Rectal smooth muscle tissue (tissue), 1 donor: ENCODE measurements around the gene LRRFIP1.

Source experiments
- H3K27ac ChIP-seq: one replicate; pipeline ENCODE4 v1.7.0; 2013; ENCODE audit warnings: low read depth, low read length, inconsistent platforms
- H3K27me3 ChIP-seq: one replicate; pipeline ENCODE4 v1.7.0; 2013; ENCODE audit warnings: low read length; ENCODE audit not compliant: control insufficient read depth, insufficient read depth
- H3K36me3 ChIP-seq: one replicate; pipeline ENCODE4 v1.7.0; 2013; ENCODE audit warnings: low read length; ENCODE audit not compliant: control insufficient read depth, insufficient read depth
- H3K4me1 ChIP-seq: one replicate; pipeline ENCODE4 v1.7.0; 2013; ENCODE audit warnings: low read length; ENCODE audit not compliant: control insufficient read depth, insufficient read depth
- H3K4me3 ChIP-seq: one replicate; pipeline ENCODE4 v1.7.0; 2013; ENCODE audit warnings: low read length
- H3K9ac ChIP-seq: one replicate; pipeline ENCODE4 v1.7.0; 2013; ENCODE audit warnings: low read length

Gene LRRFIP1

GRCh38 chr2:237643066-237643465 lies 15.7 kb downstream of the LRRFIP1 start:
- H3K9ac ChIP-seq = no peak overlapping the region
- no peaks in the 10 kb centered on the region for H3K36me3 ChIP-seq
- H3K4me1 ChIP-seq = no peaks in the 10 kb centered on the region
- no peak overlapping the region for H3K4me3 ChIP-seq
- no peak overlapping the region for H3K27ac ChIP-seq
- no peaks in the 10 kb centered on the region for H3K27me3 ChIP-seq

DNA sequence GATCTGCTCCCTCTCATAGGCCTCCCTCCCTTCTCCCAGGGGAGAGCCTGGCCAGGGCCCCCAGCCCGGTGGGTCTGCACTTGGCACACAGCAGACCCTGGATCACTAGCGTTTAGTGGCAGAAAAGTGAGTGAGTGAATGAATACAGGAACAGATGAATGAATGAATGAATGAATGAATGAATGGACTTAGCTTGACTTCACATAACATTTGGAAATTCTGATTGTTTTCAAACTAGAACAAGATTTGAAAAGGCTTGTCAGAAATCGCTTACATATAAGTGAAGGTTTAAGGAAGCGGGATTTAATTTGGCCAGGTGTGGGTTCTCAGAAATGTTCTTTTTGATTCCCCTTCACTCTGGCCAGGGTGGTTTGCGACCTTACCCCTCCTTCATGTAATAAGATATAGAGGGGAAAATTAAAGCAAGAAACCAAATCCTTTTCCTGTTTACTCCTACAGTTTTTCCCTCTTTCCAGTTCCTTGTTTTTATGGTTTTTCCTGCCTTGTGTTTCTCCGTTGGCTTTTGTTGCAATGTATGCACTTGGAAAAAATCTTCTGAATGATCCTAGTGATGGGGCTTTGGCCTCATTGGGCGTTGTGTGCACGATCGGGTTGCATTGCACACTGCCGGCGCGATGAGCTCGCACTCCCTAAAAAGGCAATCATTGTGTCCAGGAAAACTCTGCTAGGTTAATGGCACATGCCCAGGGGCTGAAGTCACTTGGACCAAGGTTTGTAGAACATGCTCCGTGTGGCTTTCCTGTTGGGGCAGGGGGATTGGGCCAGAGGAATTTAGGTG lies 16.4 kb downstream of the LRRFIP1 start:
- no peaks in the 10 kb centered on the region for H3K36me3 ChIP-seq
- no peak overlapping the region for H3K4me3 ChIP-seq
- no peak overlapping the region for H3K9ac ChIP-seq
- H3K27me3 ChIP-seq = no peaks in the 10 kb centered on the region
- no peak overlapping the region for H3K27ac ChIP-seq
- H3K4me1 ChIP-seq = no peaks in the 10 kb centered on the region

DNA sequence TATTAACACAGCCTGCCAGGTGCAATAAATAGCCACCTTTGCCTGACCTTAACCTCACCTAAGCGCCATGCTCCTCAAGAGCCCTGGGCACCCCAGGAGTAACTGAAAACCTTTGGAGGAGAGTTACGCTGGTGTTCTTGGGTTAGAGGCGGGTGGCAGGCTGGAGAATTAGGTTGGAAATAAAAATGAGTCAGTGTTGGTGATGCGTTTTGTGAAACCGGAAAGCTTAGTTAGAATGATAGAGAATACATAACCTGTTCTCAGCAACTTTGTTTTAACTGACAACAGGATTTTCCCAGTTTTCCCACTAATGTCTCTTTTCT lies 17.0 kb downstream of the LRRFIP1 start:
- Histone ChIP-seq H3K4me1 (no peaks in the 10 kb centered on the region), H3K27me3 (no peaks in the 10 kb centered on the region), H3K4me3 (no peak overlapping the region), H3K27ac (no peak overlapping the region), H3K9ac (no peak overlapping the region), H3K36me3 (no peaks in the 10 kb centered on the region)

GRCh38 chr2:237645261-237645660 lies 17.9 kb downstream of the LRRFIP1 start:
- H3K4me3 ChIP-seq = no peak overlapping the region
- no peaks in the 10 kb centered on the region for H3K27me3 ChIP-seq
- H3K36me3 ChIP-seq = no peaks in the 10 kb centered on the region
- H3K9ac ChIP-seq = no peak overlapping the region
- H3K27ac ChIP-seq = no peak overlapping the region
- no peaks in the 10 kb centered on the region for H3K4me1 ChIP-seq

GRCh38 chr2:237647176-237648015 lies 20.0 kb downstream of the LRRFIP1 start:
- Histone ChIP-seq H3K27ac (no peak overlapping the region), H3K4me3 (no peak overlapping the region), H3K9ac (no peak overlapping the region), H3K4me1 (no peaks in the 10 kb centered on the region), H3K36me3 (no peaks in the 10 kb centered on the region), H3K27me3 (no peaks in the 10 kb centered on the region)

DNA sequence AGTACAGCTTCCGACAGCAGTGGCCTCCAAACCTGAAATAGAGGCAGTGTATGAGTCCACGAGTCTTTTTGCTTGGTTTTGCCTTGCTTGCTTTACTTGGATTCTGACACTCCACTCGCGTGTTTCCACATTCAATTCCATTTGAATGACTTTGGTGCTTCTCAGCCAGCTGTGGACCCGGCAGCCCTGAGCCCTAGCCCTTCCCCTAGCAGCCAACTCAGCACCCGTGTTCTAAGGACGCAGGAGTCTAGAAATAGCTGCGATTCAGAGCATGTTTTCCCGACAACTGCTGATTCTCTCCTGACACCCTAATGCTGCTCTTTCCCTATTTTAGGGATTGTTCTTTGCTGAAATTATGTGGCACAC lies 20.6 kb downstream of the LRRFIP1 start:
- H3K9ac ChIP-seq = no peak overlapping the region
- no peaks in the 10 kb centered on the region for H3K36me3 ChIP-seq
- H3K4me3 ChIP-seq = no peak overlapping the region
- H3K27ac ChIP-seq = no peak overlapping the region
- no peaks in the 10 kb centered on the region for H3K4me1 ChIP-seq
- no peaks in the 10 kb centered on the region for H3K27me3 ChIP-seq

GRCh38 chr2:237649541-237650454 lies 22.4 kb downstream of the LRRFIP1 start:
- H3K27me3 ChIP-seq = no peaks in the 10 kb centered on the region
- H3K9ac ChIP-seq = no peak overlapping the region
- H3K4me3 ChIP-seq = no peak overlapping the region
- H3K27ac ChIP-seq = no peak overlapping the region
- no peaks in the 10 kb centered on the region for H3K4me1 ChIP-seq
- no peaks in the 10 kb centered on the region for H3K36me3 ChIP-seq

DNA sequence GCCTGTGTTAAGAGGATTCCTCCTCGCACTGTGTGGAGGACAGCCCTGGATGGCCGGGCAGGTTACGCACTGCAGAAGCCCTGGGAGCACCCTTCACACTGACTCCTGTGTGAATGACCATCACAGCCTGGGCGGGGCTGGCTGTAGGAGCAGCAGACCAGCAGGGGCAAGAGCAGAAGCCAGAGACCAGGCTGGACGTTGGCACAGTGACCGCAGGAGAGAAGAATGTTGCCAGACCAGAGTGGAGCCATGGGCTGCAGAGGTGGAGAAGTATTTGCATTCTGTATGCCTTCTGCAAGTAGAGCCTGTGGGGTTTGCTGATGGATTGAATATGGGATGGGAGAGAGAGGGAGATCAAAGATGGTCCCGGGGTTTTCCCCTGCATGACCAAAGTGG lies 23.1 kb downstream of the LRRFIP1 start:
- no peak overlapping the region for H3K27ac ChIP-seq
- no peaks in the 10 kb centered on the region for H3K27me3 ChIP-seq
- no peak overlapping the region for H3K9ac ChIP-seq
- no peak overlapping the region for H3K4me3 ChIP-seq
- H3K4me1 ChIP-seq = no peaks in the 10 kb centered on the region
- H3K36me3 ChIP-seq = no peaks in the 10 kb centered on the region

DNA sequence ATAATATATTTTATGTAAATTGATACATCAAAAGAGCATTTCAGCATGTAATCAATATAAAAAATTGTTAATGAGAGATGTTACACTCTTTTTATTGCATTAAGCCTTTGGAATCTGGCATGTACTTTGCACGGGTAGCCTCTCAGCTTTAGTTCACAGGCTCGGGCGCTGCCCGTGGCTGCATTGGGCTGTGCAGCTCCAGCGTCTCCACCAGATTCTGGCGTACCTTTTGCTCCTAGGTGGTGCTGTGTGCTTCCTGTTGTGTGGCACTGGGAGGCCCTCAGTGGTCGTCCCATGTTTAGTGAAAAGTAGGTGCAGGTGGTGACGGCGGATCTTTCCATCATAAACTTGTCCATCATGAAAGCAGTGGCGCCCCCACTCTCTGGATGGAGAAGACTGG lies 24.4 kb downstream of the LRRFIP1 start:
- H3K4me3 ChIP-seq = no peak overlapping the region
- H3K4me1 ChIP-seq = no peaks in the 10 kb centered on the region
- H3K27me3 ChIP-seq = no peaks in the 10 kb centered on the region
- H3K36me3 ChIP-seq = no peaks in the 10 kb centered on the region
- H3K9ac ChIP-seq = no peak overlapping the region
- H3K27ac ChIP-seq = no peak overlapping the region

GRCh38 chr2:237652181-237652580 lies 24.8 kb downstream of the LRRFIP1 start:
- Histone ChIP-seq H3K4me3 (no peak overlapping the region), H3K4me1 (no peaks in the 10 kb centered on the region), H3K27ac (no peak overlapping the region), H3K27me3 (no peaks in the 10 kb centered on the region), H3K9ac (no peak overlapping the region), H3K36me3 (no peaks in the 10 kb centered on the region)

- Histone ChIP-seq H3K27ac (no peak overlapping the region), H3K9ac (no peak overlapping the region)
Observed at GRCh38 chr2:237652854-237653253, 25.5 kb downstream of the LRRFIP1 start.

DNA sequence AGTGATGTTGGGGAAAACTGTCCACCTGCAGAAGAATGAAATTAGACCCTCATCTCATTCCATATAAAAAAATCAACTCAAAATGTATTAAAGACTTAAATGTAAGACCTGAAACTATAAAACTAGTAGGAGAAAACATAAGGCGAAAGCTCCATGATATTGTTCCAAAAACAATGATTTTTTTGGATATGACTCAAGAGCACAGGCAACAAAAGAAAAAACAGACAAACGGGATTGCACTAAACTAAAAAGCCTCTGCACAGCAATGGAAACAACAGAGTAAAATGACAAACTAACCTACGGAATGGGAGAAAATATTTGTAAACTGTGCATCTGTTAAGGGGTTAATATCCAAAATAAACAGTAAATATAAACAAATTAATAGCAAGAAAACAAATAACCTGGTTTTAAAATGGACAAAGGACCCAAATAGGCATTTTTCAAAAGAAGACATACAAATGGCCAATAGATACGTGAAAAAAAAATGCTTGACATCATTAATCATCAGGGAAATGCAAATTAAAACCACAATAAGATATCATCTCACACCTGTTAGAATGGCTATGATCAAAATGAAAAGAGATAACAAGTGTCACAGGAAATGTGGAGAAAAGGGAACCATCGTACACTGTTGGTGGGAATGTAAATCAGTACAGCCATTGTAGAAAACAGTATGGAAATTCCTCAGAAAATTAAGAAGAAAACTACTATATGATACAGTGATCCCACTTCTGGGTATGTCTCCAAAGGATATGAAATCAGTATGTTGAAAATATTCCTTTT lies 26.6 kb downstream of the LRRFIP1 start:
- Histone ChIP-seq H3K36me3 (no peaks in the 10 kb centered on the region), H3K4me1 (no peaks in the 10 kb centered on the region), H3K27me3 (no peaks in the 10 kb centered on the region), H3K9ac (no peak overlapping the region), H3K4me3 (no peak overlapping the region), H3K27ac (no peak overlapping the region)

More at GRCh38 chr2:237652854-237653253, 25.5 kb downstream of the LRRFIP1 start:
- Histone ChIP-seq H3K4me3 (no peak overlapping the region), H3K36me3 (no peaks in the 10 kb centered on the region), H3K27me3 (no peaks in the 10 kb centered on the region), H3K4me1 (no peaks in the 10 kb centered on the region)
